ENCODE measurements around the gene EMX1. TPM values are rescaled to one million over a fixed set of nuclear protein-coding genes. Genes with fewer than 3 reads are reported as not detected.

Gene EMX1
- total RNA-seq, 1 donor = not detected

GRCh38 chr2:72984172-72984671, 66.9 kb downstream of the EMX1 start:
- DNase-seq (ENCODE audit: low read depth) = no peak
- H3K4me3 ChIP-seq (ENCODE audit: low read depth, low read length) = no peak overlapping the region

More at GRCh38 chr2:72984172-72984671, 66.9 kb downstream of the EMX1 start:
- TF ChIP-seq, protein P1, sequence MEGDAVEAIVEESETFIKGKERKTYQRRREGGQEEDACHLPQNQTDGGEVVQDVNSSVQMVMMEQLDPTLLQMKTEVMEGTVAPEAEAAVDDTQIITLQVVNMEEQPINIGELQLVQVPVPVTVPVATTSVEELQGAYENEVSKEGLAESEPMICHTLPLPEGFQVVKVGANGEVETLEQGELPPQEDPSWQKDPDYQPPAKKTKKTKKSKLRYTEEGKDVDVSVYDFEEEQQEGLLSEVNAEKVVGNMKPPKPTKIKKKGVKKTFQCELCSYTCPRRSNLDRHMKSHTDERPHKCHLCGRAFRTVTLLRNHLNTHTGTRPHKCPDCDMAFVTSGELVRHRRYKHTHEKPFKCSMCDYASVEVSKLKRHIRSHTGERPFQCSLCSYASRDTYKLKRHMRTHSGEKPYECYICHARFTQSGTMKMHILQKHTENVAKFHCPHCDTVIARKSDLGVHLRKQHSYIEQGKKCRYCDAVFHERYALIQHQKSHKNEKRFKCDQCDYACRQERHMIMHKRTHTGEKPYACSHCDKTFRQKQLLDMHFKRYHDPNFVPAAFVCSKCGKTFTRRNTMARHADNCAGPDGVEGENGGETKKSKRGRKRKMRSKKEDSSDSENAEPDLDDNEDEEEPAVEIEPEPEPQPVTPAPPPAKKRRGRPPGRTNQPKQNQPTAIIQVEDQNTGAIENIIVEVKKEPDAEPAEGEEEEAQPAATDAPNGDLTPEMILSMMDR (IDR thresholded peaks at IDR 0.05; ENCODE audit: insufficient read depth, low read depth, low read length) = no peak

Other genes with a start within 250 kb of the EMX1 start
- 27.4 and 40.2 TPM in 2 replicates for gene EXOC6B, start 91.5 kb upstream of the EMX1 start, total RNA-seq
- gene SPR, start 30.1 kb upstream of the EMX1 start, total RNA-seq = 17.7 and 22.0 TPM in 2 replicates
- 12.1 and 16.8 TPM in 2 replicates for gene SFXN5, start 154.2 kb downstream of the EMX1 start, total RNA-seq
- gene RAB11FIP5, start 195.4 kb downstream of the EMX1 start, total RNA-seq = 31.5 and 37.7 TPM in 2 replicates